ENCODE measurements around the gene VPS11.

VPS11 gene

DNA sequence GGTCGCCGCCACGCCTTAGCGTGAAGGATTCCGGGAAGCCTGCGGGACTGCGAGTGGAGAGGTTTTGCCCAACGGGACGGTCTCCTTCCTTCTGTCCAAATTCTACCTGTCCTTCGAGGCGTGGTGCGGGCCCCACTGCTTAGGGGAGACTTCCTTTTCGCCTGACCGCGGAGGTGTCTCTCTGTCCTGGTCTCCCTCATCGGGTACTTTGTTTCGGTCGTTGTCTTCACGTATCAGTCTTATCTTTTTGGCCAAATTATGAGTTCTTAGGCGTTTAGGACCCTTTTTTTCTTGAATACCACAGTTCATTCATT is 54.1 kb downstream of the VPS11 start:
- no peak for TF ChIP-seq EZH2phosphoT487 (IDR thresholded peaks at IDR 0.05; ENCODE audit: low read depth)
- TF ChIP-seq, protein P1, sequence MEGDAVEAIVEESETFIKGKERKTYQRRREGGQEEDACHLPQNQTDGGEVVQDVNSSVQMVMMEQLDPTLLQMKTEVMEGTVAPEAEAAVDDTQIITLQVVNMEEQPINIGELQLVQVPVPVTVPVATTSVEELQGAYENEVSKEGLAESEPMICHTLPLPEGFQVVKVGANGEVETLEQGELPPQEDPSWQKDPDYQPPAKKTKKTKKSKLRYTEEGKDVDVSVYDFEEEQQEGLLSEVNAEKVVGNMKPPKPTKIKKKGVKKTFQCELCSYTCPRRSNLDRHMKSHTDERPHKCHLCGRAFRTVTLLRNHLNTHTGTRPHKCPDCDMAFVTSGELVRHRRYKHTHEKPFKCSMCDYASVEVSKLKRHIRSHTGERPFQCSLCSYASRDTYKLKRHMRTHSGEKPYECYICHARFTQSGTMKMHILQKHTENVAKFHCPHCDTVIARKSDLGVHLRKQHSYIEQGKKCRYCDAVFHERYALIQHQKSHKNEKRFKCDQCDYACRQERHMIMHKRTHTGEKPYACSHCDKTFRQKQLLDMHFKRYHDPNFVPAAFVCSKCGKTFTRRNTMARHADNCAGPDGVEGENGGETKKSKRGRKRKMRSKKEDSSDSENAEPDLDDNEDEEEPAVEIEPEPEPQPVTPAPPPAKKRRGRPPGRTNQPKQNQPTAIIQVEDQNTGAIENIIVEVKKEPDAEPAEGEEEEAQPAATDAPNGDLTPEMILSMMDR (IDR thresholded peaks at IDR 0.05; ENCODE audit: low read depth, low read length) = no peak
- Histone ChIP-seq H3K4me2 (ENCODE audit: low read length) (peak overlapping the region; percentile 99), H3K27ac (ENCODE audit: low read length) (peak overlapping the region; percentile 19), H3K36me3 (replicated peaks; ENCODE audit: low read depth, low read length) (peaks cover 12% of the 10 kb centered on the region), H3K79me2 (ENCODE audit: low read length) (peaks cover 14% of the 10 kb centered on the region), H4K20me1 (ENCODE audit: insufficient read depth, low read length) (peaks cover 7% of the 10 kb centered on the region; the same call in 1 of the 2 replicates), H3K4me1 (ENCODE audit: low read length) (peaks cover 15% of the 10 kb centered on the region), H3K9me3 (ENCODE audit: insufficient read depth, low read length) (no peaks in the 10 kb centered on the region), H3K4me3 (ENCODE audit: low read length) (peak overlapping the region; percentile 97), H2AFZ (ENCODE audit: low read depth, low read length) (peak overlapping the region; percentile 80; the same call in 1 of the 2 replicates), H3K27me3 (ENCODE audit: low read depth, low read length) (no peaks in the 10 kb centered on the region), H3K9ac (ENCODE audit: low read length) (peak overlapping the region; percentile 83)

DNA sequence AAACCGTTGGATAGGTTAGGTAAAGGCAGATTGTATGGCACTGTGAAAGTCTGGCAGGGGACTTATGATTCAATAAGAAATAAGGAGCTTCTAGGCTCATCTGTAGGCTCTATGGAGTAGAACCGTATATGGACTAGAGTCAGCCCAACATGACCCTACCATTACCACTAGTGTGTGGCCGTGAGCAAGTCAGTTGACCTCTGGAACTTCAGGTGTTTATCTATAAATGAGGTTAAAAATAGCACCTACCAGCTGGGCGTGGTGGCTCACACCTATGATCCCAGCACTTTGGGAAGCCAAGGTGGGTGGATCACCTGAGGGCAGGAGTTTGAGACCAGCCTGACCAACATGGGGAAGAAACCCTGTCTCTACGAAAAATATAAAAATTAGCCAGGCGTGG is 58.2 kb downstream of the VPS11 start:
- H3K27ac ChIP-seq (ENCODE audit: low read length) = no peak overlapping the region
- peaks cover 14% of the 10 kb centered on the region for H3K79me2 ChIP-seq (ENCODE audit: low read length)
- peaks cover 15% of the 10 kb centered on the region for H3K36me3 ChIP-seq (replicated peaks; ENCODE audit: low read depth, low read length)
- H3K9me3 ChIP-seq (ENCODE audit: insufficient read depth, low read length) = no peaks in the 10 kb centered on the region
- H3K4me1 ChIP-seq (ENCODE audit: low read length) = peaks cover 8% of the 10 kb centered on the region
- TF ChIP-seq, protein P1 (IDR thresholded peaks at IDR 0.05; ENCODE audit: low read depth, low read length) = no peak
- TF ChIP-seq EZH2phosphoT487 (IDR thresholded peaks at IDR 0.05; ENCODE audit: low read depth) = no peak
- H2AFZ ChIP-seq (ENCODE audit: low read depth, low read length) = no peak overlapping the region
- H3K4me3 ChIP-seq (ENCODE audit: low read length) = no peak overlapping the region
- no peak overlapping the region for H3K4me2 ChIP-seq (ENCODE audit: low read length)
- no peaks in the 10 kb centered on the region for H3K27me3 ChIP-seq (ENCODE audit: low read depth, low read length)
- H4K20me1 ChIP-seq (ENCODE audit: insufficient read depth, low read length) = peaks cover 7% of the 10 kb centered on the region; the same call in 1 of the 2 replicates
- H3K9ac ChIP-seq (ENCODE audit: low read length) = no peak overlapping the region

DNA sequence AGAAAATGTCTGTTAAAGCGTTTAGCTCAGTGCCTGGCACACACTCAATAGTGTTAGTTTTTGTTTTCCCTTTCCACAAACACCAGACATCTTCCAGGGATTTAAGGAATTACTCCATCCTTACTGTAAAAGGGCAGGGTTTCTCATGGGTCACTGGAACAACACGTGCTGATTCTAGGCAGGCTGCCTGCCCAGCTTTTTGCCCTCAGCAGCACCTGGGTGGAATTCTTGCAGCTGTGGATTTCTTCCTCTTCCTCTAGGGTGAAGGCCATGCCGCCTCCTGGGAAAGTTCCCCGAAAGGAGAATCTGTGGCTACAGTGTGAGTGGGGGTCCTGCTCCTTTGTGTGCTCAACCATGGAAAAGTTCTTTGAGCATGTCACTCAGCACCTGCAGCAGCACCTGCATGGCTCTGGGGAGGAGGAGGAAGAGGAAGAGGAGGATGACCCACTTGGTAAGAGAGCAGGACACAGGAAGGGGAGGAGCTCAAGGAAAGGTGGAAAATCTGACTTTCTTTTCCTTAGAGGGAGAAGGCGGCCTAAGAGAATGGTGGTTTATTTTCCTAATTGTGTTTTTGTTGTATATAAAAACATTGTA is 59.2 kb downstream of the VPS11 start:
- Histone ChIP-seq H3K4me2 (ENCODE audit: low read length) (no peak overlapping the region), H3K36me3 (replicated peaks; ENCODE audit: low read depth, low read length) (peaks cover 21% of the 10 kb centered on the region), H3K9me3 (ENCODE audit: insufficient read depth, low read length) (no peaks in the 10 kb centered on the region), H3K4me3 (ENCODE audit: low read length) (no peak overlapping the region), H2AFZ (ENCODE audit: low read depth, low read length) (no peak overlapping the region), H3K4me1 (ENCODE audit: low read length) (peaks cover 7% of the 10 kb centered on the region), H3K79me2 (ENCODE audit: low read length) (peaks cover 11% of the 10 kb centered on the region), H4K20me1 (ENCODE audit: insufficient read depth, low read length) (peaks cover 7% of the 10 kb centered on the region; the same call in 1 of the 2 replicates), H3K9ac (ENCODE audit: low read length) (no peak overlapping the region), H3K27me3 (ENCODE audit: low read depth, low read length) (no peaks in the 10 kb centered on the region), H3K27ac (ENCODE audit: low read length) (no peak overlapping the region)
- no peak for TF ChIP-seq EZH2phosphoT487 (IDR thresholded peaks at IDR 0.05; ENCODE audit: low read depth)
- TF ChIP-seq, protein P1 (IDR thresholded peaks at IDR 0.05; ENCODE audit: low read depth, low read length) = no peak

DNA sequence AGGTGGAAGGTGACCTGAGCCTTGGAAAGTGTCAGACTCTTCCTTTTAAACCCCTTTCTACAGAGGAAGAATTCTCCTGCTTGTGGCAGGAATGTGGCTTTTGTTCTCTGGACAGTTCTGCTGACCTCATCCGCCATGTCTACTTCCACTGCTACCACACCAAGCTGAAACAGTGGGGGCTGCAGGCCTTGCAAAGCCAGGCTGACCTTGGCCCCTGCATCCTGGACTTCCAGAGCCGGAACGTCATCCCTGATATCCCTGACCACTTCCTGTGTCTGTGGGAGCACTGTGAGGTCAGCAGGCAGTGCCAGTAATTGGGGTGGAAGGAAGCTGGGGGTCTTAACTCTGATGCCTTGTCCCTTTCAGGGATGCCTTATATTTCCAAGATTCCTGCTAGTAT is 63.0 kb downstream of the VPS11 start:
- TF ChIP-seq, protein P1 (IDR thresholded peaks at IDR 0.05; ENCODE audit: low read depth, low read length) = no peak
- TF ChIP-seq EZH2phosphoT487 (IDR thresholded peaks at IDR 0.05; ENCODE audit: low read depth) = no peak
- H3K79me2 ChIP-seq (ENCODE audit: low read length) = no peaks in the 10 kb centered on the region
- H3K9ac ChIP-seq (ENCODE audit: low read length) = no peak overlapping the region
- no peaks in the 10 kb centered on the region for H3K4me1 ChIP-seq (ENCODE audit: low read length)
- no peaks in the 10 kb centered on the region for H3K27me3 ChIP-seq (ENCODE audit: low read depth, low read length)
- no peaks in the 10 kb centered on the region for H4K20me1 ChIP-seq (ENCODE audit: insufficient read depth, low read length)
- H3K4me3 ChIP-seq (ENCODE audit: low read length) = no peak overlapping the region
- H3K4me2 ChIP-seq (ENCODE audit: low read length) = no peak overlapping the region
- no peak overlapping the region for H2AFZ ChIP-seq (ENCODE audit: low read depth, low read length)
- no peak overlapping the region for H3K27ac ChIP-seq (ENCODE audit: low read length)
- peaks cover 40% of the 10 kb centered on the region for H3K36me3 ChIP-seq (replicated peaks; ENCODE audit: low read depth, low read length)
- no peaks in the 10 kb centered on the region for H3K9me3 ChIP-seq (ENCODE audit: insufficient read depth, low read length)

All from OCI-LY3 (cell line).